C1 segment of cervical spinal cord (tissue), 14 donors: ENCODE results near the gene SMYD3.

Experiments used
- DNase-seq, 14 donors: peaks; one replicate each; lab custom pipeline; 2025; lab: John Stamatoyannopoulos, UW

The SMYD3 gene

GRCh38 chr1:245875581-245876261, 631.4 kb downstream of the SMYD3 start:
- no peak for DNase-seq

DNA sequence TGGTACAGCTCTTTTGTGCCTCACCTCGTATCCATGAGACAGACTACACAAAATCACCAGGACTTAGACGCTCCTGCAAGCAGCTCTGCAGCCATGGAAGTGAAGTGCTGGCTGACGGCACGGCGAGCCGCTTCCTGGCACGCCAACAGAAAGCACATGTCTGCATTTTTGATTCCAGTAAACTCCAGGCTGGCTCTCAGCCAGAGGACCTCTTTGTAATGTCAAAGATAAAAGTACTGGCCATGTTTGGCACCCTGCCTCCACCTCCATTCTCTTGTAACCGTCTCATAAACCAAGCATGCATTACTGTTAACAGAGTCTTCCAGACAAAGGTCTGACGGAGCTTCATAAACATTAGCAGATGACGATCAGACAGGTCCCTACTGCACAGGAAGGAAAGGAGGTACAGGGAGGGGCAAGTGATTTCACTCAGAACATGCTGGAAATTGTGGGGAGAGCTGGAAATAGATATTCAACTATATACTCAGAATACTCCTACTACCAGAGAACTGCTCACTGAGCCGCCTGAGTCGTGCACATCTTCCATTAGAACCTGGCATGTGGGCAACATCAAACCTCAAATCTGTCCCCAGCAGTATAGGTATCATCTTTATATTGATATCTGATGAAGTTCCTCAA, 632.0 kb downstream of the SMYD3 start:
- peak in 1 of 14 donors; percentile 28 for DNase-seq

- DNase-seq: no peak
These were observed 633.0 kb downstream of the SMYD3 start for GRCh38 chr1:245873883-245874671.

GRCh38 chr1:245873068-245873467, 634.0 kb downstream of the SMYD3 start:
- no peak for DNase-seq

GRCh38 chr1:245872475-245872874, 634.6 kb downstream of the SMYD3 start:
- DNase-seq: no peak

GRCh38 chr1:245871915-245872314, 635.2 kb downstream of the SMYD3 start:
- DNase-seq: no peak

- DNase-seq: no peak
These were observed 635.9 kb downstream of the SMYD3 start for GRCh38 chr1:245871191-245871590.

- DNase-seq: no peak
These were observed 636.4 kb downstream of the SMYD3 start for GRCh38 chr1:245870698-245871097.

DNA sequence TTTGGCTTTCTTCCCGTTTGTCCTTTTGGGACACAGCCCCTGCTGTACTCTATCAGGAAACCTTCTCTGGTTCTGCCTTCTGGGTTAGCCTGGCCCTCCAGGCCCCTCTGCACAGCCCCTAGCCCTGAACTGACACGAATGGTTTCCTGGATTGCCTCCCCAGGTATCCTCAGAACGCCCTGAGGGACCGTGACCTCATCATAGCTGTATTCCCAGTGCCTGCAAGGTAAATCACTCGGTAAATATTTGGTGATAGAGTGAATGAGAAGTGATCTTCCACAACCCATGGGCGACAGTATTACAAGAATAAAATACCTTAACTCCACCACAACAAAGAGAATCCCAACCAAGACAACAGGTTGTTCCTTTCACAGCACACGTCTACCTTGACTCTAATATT, 637.2 kb downstream of the SMYD3 start:
- no peak for DNase-seq

GRCh38 chr1:245867738-245868137, 639.3 kb downstream of the SMYD3 start:
- DNase-seq: no peak

GRCh38 chr1:245864872-245865271, 642.2 kb downstream of the SMYD3 start:
- no peak for DNase-seq

- DNase-seq: no peak
These were observed 643.4 kb downstream of the SMYD3 start for GRCh38 chr1:245863566-245864184.

DNA sequence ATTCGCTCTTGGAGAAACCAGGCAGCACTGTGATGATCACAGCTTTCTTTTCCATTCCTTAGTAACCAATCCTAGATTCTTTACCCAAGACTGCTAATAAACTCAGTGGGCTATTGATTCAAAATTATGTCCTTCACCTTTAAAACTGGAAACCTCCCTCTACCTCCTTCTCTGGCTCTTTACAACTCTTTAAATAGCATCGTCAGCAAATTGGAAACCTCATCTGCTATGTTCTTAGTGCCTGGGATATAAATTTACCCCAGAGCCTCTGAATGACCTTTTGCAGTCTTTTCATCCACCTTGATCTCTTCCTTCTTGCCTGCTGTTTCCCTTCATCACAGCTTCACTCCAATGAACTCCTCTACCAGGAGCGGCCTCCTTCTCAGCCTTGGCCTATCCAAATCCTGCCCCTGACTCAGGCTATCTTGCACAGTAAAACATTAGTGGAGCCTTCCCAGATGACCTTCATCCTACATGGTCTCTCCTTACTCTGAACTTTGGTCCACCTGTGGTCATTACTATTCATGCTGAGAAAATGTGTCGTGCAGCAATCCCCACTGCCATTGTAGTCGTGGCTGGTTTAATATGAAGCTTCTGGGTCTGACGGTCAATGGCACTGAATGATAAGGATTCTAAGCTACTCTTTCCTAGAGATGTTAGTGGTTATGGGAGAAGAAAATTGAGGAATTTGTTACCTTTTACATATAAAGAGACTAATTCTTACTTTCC, 644.1 kb downstream of the SMYD3 start:
- no peak for DNase-seq

- DNase-seq: peak in 1 of 14 donors; percentile 64
These were observed 646.2 kb downstream of the SMYD3 start for GRCh38 chr1:245860657-245861544.

DNA sequence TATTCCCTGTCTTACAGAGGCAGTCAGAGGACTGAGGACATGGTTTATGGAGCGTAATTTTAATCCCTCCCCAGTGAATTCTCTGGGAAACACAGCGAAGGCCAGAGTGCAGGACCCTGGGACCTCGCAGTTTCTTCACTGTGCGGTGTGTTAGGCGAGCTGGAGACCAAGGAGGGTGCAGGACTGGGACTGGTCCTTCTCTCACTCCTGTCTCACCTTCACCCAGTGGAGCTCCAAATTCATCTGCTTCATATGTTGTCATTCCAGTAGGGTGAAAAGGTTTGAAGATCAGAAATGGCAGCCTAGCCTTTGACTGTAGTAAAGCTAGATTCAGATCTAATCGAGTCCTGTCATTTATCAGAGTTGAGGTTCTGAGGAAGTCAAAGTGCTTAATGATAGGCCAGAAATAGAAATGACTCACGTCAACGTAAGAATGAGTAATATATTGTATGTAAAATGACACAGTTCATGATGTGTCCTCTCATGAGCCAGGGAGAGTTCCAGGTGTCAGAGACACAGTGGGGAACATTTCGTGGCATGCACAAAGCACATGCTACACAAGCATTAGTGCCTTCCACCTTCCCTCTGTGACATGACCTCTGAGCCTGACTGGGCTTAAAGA, 647.5 kb downstream of the SMYD3 start:
- DNase-seq: no peak

DNA sequence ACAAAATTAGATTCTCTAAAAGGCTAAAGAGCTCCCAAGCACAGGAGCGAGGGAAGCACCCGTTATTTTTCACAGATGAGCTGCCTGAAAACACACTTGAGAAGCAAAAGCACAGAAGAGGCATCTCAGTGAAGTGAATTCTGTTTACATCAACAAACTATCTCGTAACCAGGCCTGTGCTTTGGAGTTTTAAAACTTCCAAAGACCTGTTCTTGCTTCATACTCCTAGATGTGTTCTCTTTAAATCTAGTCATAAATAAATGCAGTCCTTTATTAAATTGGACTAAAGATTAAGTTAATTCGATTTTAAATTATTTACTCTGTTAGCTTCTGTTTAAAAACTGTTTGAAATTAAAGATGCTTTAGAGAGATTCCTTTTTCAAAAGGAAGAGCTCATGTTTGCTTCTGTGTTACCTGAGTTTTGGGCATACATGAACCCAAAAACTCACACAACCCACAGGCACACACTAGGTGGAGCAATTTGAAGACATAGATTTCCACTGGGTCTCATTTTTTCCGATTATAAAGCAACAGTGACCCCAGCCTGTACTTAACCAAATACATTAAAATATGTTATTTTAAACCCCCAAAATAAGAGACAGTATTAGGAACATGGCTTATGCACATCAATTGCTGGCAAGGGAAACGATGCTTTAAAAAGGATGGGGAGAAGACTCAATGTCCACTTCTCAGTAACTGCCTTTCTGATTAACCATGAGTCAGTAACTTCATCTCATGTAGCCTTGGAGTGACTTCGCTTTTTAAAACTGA, 648.2 kb downstream of the SMYD3 start:
- DNase-seq: no peak

DNA sequence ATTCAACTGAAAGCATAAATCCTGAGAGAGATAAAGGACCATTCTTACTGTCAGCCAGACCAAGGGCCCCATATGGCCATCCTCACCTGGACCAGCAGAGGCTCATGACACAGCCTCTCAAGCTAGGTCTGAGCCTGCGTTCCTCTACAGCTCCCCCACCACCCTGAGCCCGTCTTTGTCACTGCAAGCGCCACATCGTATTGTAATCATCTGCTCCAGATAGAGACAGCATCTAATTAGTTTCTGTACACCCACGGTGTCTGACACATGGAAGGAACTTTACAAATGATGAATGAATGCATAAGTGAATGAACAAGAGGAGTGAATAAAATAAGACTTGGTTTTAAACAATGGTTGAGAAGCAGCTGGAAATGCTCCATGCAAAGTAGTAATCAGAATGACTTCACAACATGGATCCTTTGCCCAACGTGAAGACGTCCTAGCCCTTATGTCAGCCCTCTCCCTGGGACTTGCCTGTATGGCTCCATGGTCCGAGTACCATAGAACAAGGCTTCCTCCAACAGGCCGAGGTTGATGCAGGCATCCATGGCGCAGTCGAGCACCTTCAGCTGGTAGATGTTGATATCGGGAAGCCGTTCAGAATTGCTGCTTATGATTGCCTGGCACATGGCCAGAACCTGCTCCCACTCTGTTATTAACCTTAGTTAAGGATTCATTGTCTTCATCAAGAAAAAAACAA, 648.9 kb downstream of the SMYD3 start:
- no peak for DNase-seq

DNA sequence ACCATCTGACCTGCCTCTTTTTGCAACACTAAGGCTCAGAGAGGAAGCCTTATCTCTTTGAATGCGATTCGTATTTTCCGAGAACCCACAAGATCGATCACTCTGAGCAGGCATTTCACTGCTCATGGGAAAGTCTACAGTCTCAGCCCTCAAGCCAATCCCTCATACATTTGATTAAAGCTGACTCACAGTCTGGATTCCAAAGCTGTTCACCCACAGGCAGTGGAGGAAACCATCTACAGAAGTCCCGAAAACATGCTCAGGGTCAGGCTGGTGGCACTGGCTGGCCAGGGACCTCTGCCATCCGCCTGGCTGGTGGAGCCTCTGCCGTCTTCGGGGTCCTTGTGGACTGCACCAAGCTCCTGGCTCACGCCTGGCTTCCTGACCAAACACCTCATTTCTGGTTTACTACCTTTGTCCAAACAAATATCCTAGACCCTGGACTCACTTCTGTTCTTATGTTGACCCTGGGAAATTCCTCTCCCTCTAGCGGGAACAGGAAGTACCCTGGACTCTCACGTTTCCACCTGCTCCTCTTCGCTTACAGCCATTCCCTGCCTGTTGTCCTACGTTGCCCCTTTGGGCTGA, 650.0 kb downstream of the SMYD3 start:
- no peak for DNase-seq
